HUES48 (cell line): ENCODE measurements around the gene STX17.

Experiments used
- H3K27ac ChIP-seq: one replicate; pipeline ENCODE4 v1.7.0; 2013; ENCODE audit warnings: low read depth, low read length, inconsistent platforms
- H3K27me3 ChIP-seq: 2 replicates; pipeline ENCODE4 v1.6.1; 2013; ENCODE audit warnings: mild to moderate bottlenecking, low read length; ENCODE audit not compliant: control insufficient read depth, insufficient read depth
- H3K36me3 ChIP-seq: 2 replicates; pipeline ENCODE4 v1.6.1; 2013; ENCODE audit warnings: low read length; ENCODE audit not compliant: control insufficient read depth, insufficient read depth
- H3K4me1 ChIP-seq: 2 replicates; pipeline ENCODE4 v1.6.1; 2013; ENCODE audit warnings: mild to moderate bottlenecking, low read length; ENCODE audit not compliant: control insufficient read depth, insufficient read depth
- H3K4me3 ChIP-seq: 2 replicates; pipeline ENCODE4 v1.5.1; 2013; ENCODE audit warnings: mild to moderate bottlenecking, low read depth, low read length
- H3K9ac ChIP-seq: 2 replicates; pipeline ENCODE4 v1.6.1; 2013; ENCODE audit warnings: mild to moderate bottlenecking, low read depth, low read length, moderate library complexity
- H3K9me3 ChIP-seq: 2 replicates; pipeline ENCODE4 v1.6.1; 2013; ENCODE audit warnings: low read length; ENCODE audit not compliant: control insufficient read depth, insufficient read depth

STX17 gene

GRCh38 chr9:99999797-100000196 is 93.3 kb downstream of the STX17 start:
- Histone ChIP-seq H3K9ac (no peak overlapping the region), H3K36me3 (peaks cover 3% of the 10 kb centered on the region), H3K4me3 (no peak overlapping the region), H3K9me3 (no peaks in the 10 kb centered on the region), H3K27me3 (no peaks in the 10 kb centered on the region), H3K4me1 (no peaks in the 10 kb centered on the region), H3K27ac (no peak overlapping the region)

GRCh38 chr9:100011062-100011681 is 104.7 kb downstream of the STX17 start:
- H3K36me3 ChIP-seq, result peaks cover 3% of the 10 kb centered on the region; the same call in 1 of the 2 replicates
- H3K4me1 ChIP-seq, result no peaks in the 10 kb centered on the region
- H3K27ac ChIP-seq, result no peak overlapping the region
- H3K4me3 ChIP-seq, result no peak overlapping the region
- H3K27me3 ChIP-seq, result no peaks in the 10 kb centered on the region
- H3K9ac ChIP-seq, result no peak overlapping the region
- H3K9me3 ChIP-seq, result no peaks in the 10 kb centered on the region

- Histone ChIP-seq H3K9ac (no peak overlapping the region), H3K27ac (no peak overlapping the region), H3K4me3 (no peak overlapping the region), H3K9me3 (no peaks in the 10 kb centered on the region), H3K36me3 (peaks cover 3% of the 10 kb centered on the region; the same call in 1 of the 2 replicates), H3K27me3 (no peaks in the 10 kb centered on the region), H3K4me1 (no peaks in the 10 kb centered on the region)
Measured at GRCh38 chr9:100012279-100012678, 105.8 kb downstream of the STX17 start.

GRCh38 chr9:100013573-100013972 is 107.1 kb downstream of the STX17 start:
- peaks cover 3% of the 10 kb centered on the region; the same call in 1 of the 2 replicates for H3K36me3 ChIP-seq
- no peak overlapping the region for H3K27ac ChIP-seq
- H3K4me3 ChIP-seq, result no peak overlapping the region
- H3K9me3 ChIP-seq, result no peaks in the 10 kb centered on the region
- no peak overlapping the region for H3K9ac ChIP-seq
- H3K27me3 ChIP-seq, result no peaks in the 10 kb centered on the region
- H3K4me1 ChIP-seq, result no peaks in the 10 kb centered on the region

- H3K36me3 ChIP-seq, result peaks cover 3% of the 10 kb centered on the region; the same call in 1 of the 2 replicates
- H3K4me1 ChIP-seq, result no peaks in the 10 kb centered on the region
- H3K9me3 ChIP-seq, result no peaks in the 10 kb centered on the region
- no peaks in the 10 kb centered on the region for H3K27me3 ChIP-seq
- H3K27ac ChIP-seq, result no peak overlapping the region
- no peak overlapping the region for H3K4me3 ChIP-seq
- no peak overlapping the region for H3K9ac ChIP-seq
Measured at GRCh38 chr9:100014846-100015245, 108.4 kb downstream of the STX17 start.

- H3K27ac ChIP-seq, result no peak overlapping the region
- no peak overlapping the region for H3K4me3 ChIP-seq
- H3K4me1 ChIP-seq, result peaks cover 4% of the 10 kb centered on the region
- no peaks in the 10 kb centered on the region for H3K9me3 ChIP-seq
- no peaks in the 10 kb centered on the region for H3K27me3 ChIP-seq
- no peak overlapping the region for H3K9ac ChIP-seq
- H3K36me3 ChIP-seq, result peaks cover 3% of the 10 kb centered on the region; the same call in 1 of the 2 replicates
Measured at GRCh38 chr9:100019541-100019940, 113.1 kb downstream of the STX17 start.
